Ishikawa (cell line): ENCODE results near the gene CCL23.

Source experiments
- CEBPB ChIP-seq: IDR thresholded peaks from 2 replicates; pipeline ENCODE4 v1.6.1; 2012
- CREB1 ChIP-seq: IDR thresholded peaks from 2 replicates; pipeline ENCODE4 v1.6.1; 2012; ENCODE audit warnings: low read depth
- EGR1 ChIP-seq: IDR thresholded peaks from 2 replicates; pipeline ENCODE4 v1.6.1; 2012
- EP300 ChIP-seq: IDR thresholded peaks from 2 replicates; pipeline ENCODE4 v1.6.1; 2012; ENCODE audit warnings: borderline replicate concordance
- FOXM1 ChIP-seq: IDR thresholded peaks from 2 replicates; pipeline ENCODE4 v1.6.1; 2012; ENCODE audit warnings: low read depth, borderline replicate concordance
- MAX ChIP-seq: IDR thresholded peaks from 2 replicates; pipeline ENCODE4 v1.6.1; 2012
- NFIC ChIP-seq: IDR thresholded peaks from 2 replicates; pipeline ENCODE4 v1.6.1; 2012
- RAD21 ChIP-seq: IDR thresholded peaks from 2 replicates; pipeline ENCODE4 v1.6.1; 2012; ENCODE audit warnings: low read depth
- REST ChIP-seq: IDR thresholded peaks from 2 replicates; pipeline ENCODE4 v1.6.1; 2012; ENCODE audit warnings: low read depth, mild to moderate bottlenecking
- TAF1 ChIP-seq: IDR thresholded peaks from 2 replicates; pipeline ENCODE4 v1.6.1; 2012; ENCODE audit warnings: low read depth, mild to moderate bottlenecking
- TCF12 ChIP-seq: IDR thresholded peaks from 2 replicates; pipeline ENCODE4 v1.6.1; 2012; ENCODE audit warnings: low read depth
- TEAD4 ChIP-seq: IDR thresholded peaks from 2 replicates; pipeline ENCODE4 v1.6.1; 2012
- USF1 ChIP-seq: IDR thresholded peaks from 2 replicates; pipeline ENCODE4 v1.6.1; 2012
- YY1 ChIP-seq: IDR thresholded peaks from 2 replicates; pipeline ENCODE4 v1.6.1; 2012; ENCODE audit warnings: low read depth
- ZBTB7A ChIP-seq: IDR thresholded peaks from 2 replicates; pipeline ENCODE4 v1.6.1; 2012; ENCODE audit warnings: low read depth

The CCL23 gene

DNA sequence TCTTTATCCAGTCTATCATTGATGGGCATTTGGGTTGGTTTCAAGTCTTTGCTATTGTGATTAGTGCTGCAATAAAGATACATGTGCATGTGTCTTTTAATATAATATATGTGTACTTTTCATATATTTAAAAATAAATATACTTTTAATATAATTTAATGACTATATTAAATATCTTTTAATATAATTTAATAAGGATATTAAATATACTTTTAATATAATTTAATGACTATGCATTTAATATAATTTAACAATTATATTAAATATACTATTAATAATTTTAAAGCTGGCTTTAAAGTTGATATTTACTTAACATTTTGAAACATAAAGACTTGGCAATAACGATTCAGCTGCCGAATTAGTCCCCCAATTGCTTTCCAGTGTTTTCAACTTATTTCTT lies 1.2 kb downstream of the CCL23 start:
- TF ChIP-seq EGR1, result no peak
- TF ChIP-seq TEAD4, result no peak
- TF ChIP-seq TCF12, result no peak
- no peak for TF ChIP-seq NFIC
- TF ChIP-seq ZBTB7A, result no peak
- TF ChIP-seq CREB1, result no peak
- no peak for TF ChIP-seq YY1
- no peak for TF ChIP-seq MAX
- no peak for TF ChIP-seq TAF1
- no peak for TF ChIP-seq RAD21
- TF ChIP-seq REST, result no peak
- TF ChIP-seq FOXM1, result no peak
- TF ChIP-seq EP300, result no peak
- no peak for TF ChIP-seq USF1
- TF ChIP-seq CEBPB, result no peak

DNA sequence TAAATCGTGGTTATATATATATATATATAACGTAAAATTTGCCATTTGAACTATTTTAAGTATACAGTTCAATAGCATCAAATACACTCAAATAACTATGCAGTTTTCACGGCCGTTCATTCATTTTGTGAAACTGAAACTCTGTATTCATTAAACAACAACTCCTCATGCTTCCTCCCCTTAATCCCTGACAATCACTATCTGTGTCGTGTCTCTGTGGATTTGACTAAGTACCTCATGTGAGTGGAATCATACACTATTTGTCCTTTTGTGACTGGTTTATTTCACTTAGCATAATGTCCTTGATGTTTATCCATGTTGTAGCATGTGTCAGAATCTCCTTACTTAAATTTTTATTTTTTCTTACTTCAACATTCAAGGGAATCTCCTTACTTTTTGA lies 2.8 kb downstream of the CCL23 start:
- TF ChIP-seq MAX (no peak), TAF1 (no peak), CEBPB (no peak), TEAD4 (no peak), NFIC (no peak), RAD21 (no peak), ZBTB7A (no peak), TCF12 (no peak), REST (no peak), YY1 (no peak), CREB1 (no peak), EP300 (no peak), EGR1 (no peak), USF1 (no peak), FOXM1 (no peak)

GRCh38 chr17:36011201-36011600 lies 6.6 kb downstream of the CCL23 start:
- TF ChIP-seq CEBPB, result no peak
- no peak for TF ChIP-seq EGR1
- no peak for TF ChIP-seq TEAD4
- TF ChIP-seq EP300, result no peak
- no peak for TF ChIP-seq NFIC
- TF ChIP-seq MAX, result no peak
- TF ChIP-seq TAF1, result no peak
- no peak for TF ChIP-seq ZBTB7A
- no peak for TF ChIP-seq CREB1
- TF ChIP-seq RAD21, result no peak

DNA sequence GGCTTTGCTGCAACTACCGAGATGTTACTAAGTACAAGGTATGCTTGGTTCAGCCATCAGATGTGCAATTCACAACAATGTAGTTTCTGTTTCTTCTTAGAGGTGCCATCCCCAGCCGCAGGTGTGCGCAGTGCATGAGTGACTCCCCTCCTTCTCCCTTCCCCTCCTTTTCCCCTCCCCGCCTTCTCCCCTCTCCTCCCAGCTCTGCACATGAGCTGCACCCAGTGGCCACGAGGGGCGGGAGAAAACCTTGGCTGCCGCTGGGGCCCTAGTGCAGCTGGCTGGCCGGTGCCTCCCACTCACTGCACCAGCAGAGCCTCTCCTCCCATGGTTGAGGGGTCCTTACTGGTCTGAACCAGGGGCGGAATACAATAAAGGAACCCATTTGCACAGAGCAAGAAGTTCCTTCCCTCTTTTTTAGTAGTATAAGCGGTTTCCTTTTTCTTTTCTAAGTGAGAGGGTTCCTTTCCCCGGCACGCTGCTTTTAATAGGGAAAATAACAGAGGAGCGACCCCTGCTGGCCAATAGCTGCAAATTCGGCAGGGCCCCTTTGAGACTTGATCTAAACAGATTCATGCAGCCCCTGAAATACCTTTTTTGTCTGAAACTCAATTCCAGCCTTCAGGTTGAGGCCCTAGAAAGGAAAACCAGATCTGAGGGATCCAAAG lies 8.6 kb downstream of the CCL23 start:
- TF ChIP-seq ZBTB7A (no peak), RAD21 (no peak; the same call in 1 of the 2 replicates), EGR1 (no peak), EP300 (no peak), CREB1 (no peak), TEAD4 (no peak)

GRCh38 chr17:36004594-36005108 lies 13.1 kb downstream of the CCL23 start:
- TF ChIP-seq ZBTB7A (no peak), EP300 (no peak)

DNA sequence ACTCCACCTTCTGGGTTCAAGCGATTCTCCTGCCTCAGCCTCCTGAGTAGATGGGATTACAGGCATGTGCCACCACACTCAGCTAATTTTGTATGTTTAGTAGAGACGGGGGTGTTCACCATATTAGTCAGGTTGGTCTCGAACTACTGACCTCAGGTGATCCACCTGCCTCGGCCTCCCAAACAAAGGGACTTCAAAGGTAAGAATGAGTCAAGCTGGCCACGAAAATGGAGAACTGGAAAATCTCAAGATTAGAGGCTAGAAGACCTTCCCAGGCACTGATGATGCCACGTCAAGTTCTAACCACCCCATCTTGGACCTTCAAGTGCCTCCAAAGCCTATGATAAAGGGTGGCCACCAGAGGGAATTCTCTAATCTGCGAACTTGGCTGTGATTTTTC lies 15.1 kb downstream of the CCL23 start:
- TF ChIP-seq EP300, result no peak
- no peak for TF ChIP-seq NFIC
- TF ChIP-seq ZBTB7A, result no peak
- no peak for TF ChIP-seq EGR1
- TF ChIP-seq TAF1, result no peak
- no peak for TF ChIP-seq YY1
- no peak for TF ChIP-seq TCF12
- TF ChIP-seq FOXM1, result no peak
- no peak for TF ChIP-seq MAX
- TF ChIP-seq REST, result no peak
- no peak for TF ChIP-seq USF1
- TF ChIP-seq RAD21, result no peak
- no peak for TF ChIP-seq CEBPB
- no peak for TF ChIP-seq CREB1
- no peak for TF ChIP-seq TEAD4
